ENCODE measurements around the gene NPIPA8.
"Not testable (repeated sequence)": the region's sequence is repeated elsewhere in the genome, so short reads cannot be mapped to it uniquely, and the experiment has no call there.

Gene NPIPA8

GRCh38 chr16:18336636-18337035 is at the start of gene NPIPA8:
Gene NPIPA8, minus strand, starts transcription at chr16:18336736. Its CDS starts 4,074 bp downstream, at chr16:18332662.
- not testable (repeated sequence) for DNase-seq

- not testable (repeated sequence) for DNase-seq
Observed at GRCh38 chr16:18385285-18385684, 48.7 kb upstream of the NPIPA8 start.

GRCh38 chr16:18384869-18385268 is 48.3 kb upstream of the NPIPA8 start:
- not testable (repeated sequence) for DNase-seq

- DNase-seq, result not testable (repeated sequence)
Observed at GRCh38 chr16:18384098-18384636, 47.6 kb upstream of the NPIPA8 start.

GRCh38 chr16:18382696-18383095 is 46.2 kb upstream of the NPIPA8 start:
- not testable (repeated sequence) for DNase-seq

- DNase-seq, result not testable (repeated sequence)
Observed at GRCh38 chr16:18347742-18348141, 11.2 kb upstream of the NPIPA8 start.

GRCh38 chr16:18346993-18347392 is 10.5 kb upstream of the NPIPA8 start:
- not testable (repeated sequence) for DNase-seq

GRCh38 chr16:18344634-18345033 is 8.1 kb upstream of the NPIPA8 start:
- not testable (repeated sequence) for DNase-seq

GRCh38 chr16:18341986-18342385 is 5.5 kb upstream of the NPIPA8 start:
- DNase-seq, result not testable (repeated sequence)

GRCh38 chr16:18341417-18341960 is 5.0 kb upstream of the NPIPA8 start:
- DNase-seq, result not testable (repeated sequence)

- DNase-seq, result not testable (repeated sequence)
Observed at GRCh38 chr16:18339210-18339609, 2.7 kb upstream of the NPIPA8 start.

- DNase-seq, result not testable (repeated sequence)
Observed at GRCh38 chr16:18311811-18312210, 24.7 kb downstream of the NPIPA8 start.

GRCh38 chr16:18309159-18309558 is 27.4 kb downstream of the NPIPA8 start:
- not testable (repeated sequence) for DNase-seq

GRCh38 chr16:18307241-18307640 is 29.3 kb downstream of the NPIPA8 start:
- DNase-seq, result not testable (repeated sequence)

- DNase-seq, result not testable (repeated sequence)
Observed at GRCh38 chr16:18306066-18306465, 30.5 kb downstream of the NPIPA8 start.

GRCh38 chr16:18303059-18303706 is 33.4 kb downstream of the NPIPA8 start:
- not testable (repeated sequence) for DNase-seq

- DNase-seq, result not testable (repeated sequence)
Observed at GRCh38 chr16:18297714-18298113, 38.8 kb downstream of the NPIPA8 start.

- not testable (repeated sequence) for DNase-seq
Observed at GRCh38 chr16:18296931-18297330, 39.6 kb downstream of the NPIPA8 start.

GRCh38 chr16:18294371-18294770 is 42.2 kb downstream of the NPIPA8 start:
- not testable (repeated sequence) for DNase-seq

- DNase-seq, result not testable (repeated sequence)
Observed at GRCh38 chr16:18293337-18293956, 43.1 kb downstream of the NPIPA8 start.

GRCh38 chr16:18290959-18291358 is 45.6 kb downstream of the NPIPA8 start:
- not testable (repeated sequence) for DNase-seq

- not testable (repeated sequence) for DNase-seq
Observed at GRCh38 chr16:18286342-18286741, 50.2 kb downstream of the NPIPA8 start.

GRCh38 chr16:18280319-18280718 is 56.2 kb downstream of the NPIPA8 start:
- DNase-seq, result not testable (repeated sequence)

- DNase-seq, result not testable (repeated sequence)
Observed at GRCh38 chr16:18276756-18277155, 59.8 kb downstream of the NPIPA8 start.

All from activated CD4-positive, alpha-beta T cell treated with anti-CD3 and anti-CD28 coated beads, Interleukin-2, amount 50 U/mL, for 16 hours (primary cell).